SK-N-SH treated with all-trans-retinoic acid at 6 μM for 48 hours (cell line): ENCODE results near the gene SLC2A8.

ENCODE experiments used
- ESRRG ChIP-seq: fragments of 250-450 bp; sonication (Bioruptor Pico); IDR thresholded peaks from 2 replicates; pipeline ENCODE4 v1.6.1; 2021; ENCODE audit warnings: mild to moderate bottlenecking
- OSR1 ChIP-seq: fragments of 250-450 bp; sonication (Bioruptor Pico); IDR thresholded peaks from 2 replicates; pipeline ENCODE4 v1.8.0; 2022; ENCODE audit warnings: moderate library complexity, mild to moderate bottlenecking, inconsistent platforms
- ZFP3 ChIP-seq: fragments of 250-450 bp; sonication (Bioruptor Pico); IDR thresholded peaks from 2 replicates; pipeline ENCODE4 v1.5.0; 2020; ENCODE audit warnings: mild to moderate bottlenecking, moderate library complexity

DNA sequence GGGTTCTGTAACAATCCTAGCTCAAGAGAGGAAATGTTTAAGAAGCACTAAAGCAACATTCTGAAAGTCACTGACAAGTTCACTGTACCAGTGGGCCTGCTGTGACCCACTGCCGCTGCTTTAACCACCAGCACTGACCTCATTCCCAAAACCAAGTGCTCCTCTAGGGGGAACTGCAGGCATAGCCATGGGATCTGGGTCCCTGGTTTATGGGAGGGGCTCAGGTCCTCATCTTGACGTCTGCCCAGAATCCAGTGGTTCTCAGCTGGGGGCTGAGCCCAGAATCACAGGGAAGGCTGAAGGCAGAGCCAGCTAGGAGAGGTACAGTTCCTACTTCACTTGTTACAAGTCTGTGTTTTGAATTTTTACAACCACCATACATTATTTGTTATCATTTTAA is 36.1 kb upstream of the SLC2A8 start:
- TF ChIP-seq ZFP3 (CRISPR knock-in tag) (no peak), ESRRG (CRISPR knock-in tag) (no peak), OSR1 (CRISPR knock-in tag) (no peak)
